SH-SY5Y (cell line): ENCODE data around the gene ERICH4.

Source experiments
- GATA2 ChIP-seq: IDR thresholded peaks from 2 replicates; pipeline ENCODE4 v1.6.1; 2011; ENCODE audit warnings: mild to moderate bottlenecking, low read depth, low read length
- GATA3 ChIP-seq: IDR thresholded peaks from 2 replicates; pipeline ENCODE4 v1.6.1; 2011; ENCODE audit warnings: low read depth, mild to moderate bottlenecking, low read length, moderate library complexity

DNA sequence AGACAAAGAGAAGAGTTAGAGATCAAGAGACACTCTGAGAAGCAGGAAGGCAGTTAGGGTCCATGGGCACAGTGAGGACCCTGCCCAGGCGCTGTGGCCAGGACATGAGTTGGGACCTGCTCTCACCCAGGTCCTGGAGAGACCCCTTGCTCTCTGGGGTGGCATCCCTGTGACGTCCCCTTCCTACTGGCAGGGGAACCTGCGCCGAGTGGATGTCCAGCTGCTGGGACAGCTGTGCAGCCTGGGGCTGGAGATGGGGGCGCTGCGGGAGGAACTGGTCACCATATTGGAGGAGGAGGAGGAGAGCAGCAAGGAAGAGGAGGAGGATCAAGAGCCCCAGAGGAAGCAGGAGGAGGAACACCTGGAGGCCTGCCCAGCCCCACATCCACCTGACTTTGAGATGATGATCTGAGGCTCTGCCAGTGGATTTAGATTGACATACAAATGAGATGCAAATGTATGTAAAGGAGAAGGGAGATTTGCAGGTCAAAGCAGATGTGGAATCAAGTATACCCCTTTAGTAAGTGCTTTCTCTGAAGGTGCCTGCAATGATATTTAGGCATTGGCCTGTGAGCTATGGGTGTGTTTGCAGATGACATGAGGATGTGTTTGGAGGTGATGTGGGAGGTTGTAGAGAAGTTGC, 978 bp downstream of the ERICH4 start:
- TF ChIP-seq GATA3 = no peak
- no peak for TF ChIP-seq GATA2
